SU-DHL-6 (cell line): Measurements from ENCODE around the gene FBXL12.
A peak's percentile ranks its signal among the peaks of the same experiment; 100 is the strongest.

Experiments used
- H2AFZ ChIP-seq: fragments of 200-600 bp; sonication (generic); 2 replicates; pipeline ENCODE4 v1.6.1; 2014; ENCODE audit warnings: low read depth, mild to moderate bottlenecking, moderate library complexity, mixed read lengths, antibody characterized with exemption, low read length; ENCODE audit not compliant: severe bottlenecking
- H3F3A ChIP-seq: fragments of 200-600 bp; shearing (Covaris generic); 2 replicates; pipeline ENCODE4 v1.6.0; 2016; ENCODE audit warnings: antibody characterized with exemption, mild to moderate bottlenecking; ENCODE audit not compliant: insufficient read depth
- H3K27ac ChIP-seq: fragments of 200-600 bp; sonication (generic); 2 replicates; pipeline ENCODE4 v1.5.1; 2016; ENCODE audit warnings: low read depth, mild to moderate bottlenecking, low read length, moderate library complexity, mixed read lengths
- H3K27me3 ChIP-seq: fragments of 200-600 bp; sonication (generic), shearing (Covaris generic); 2 replicates; pipeline ENCODE4 v1.6.0; 2014; ENCODE audit warnings: mild to moderate bottlenecking, low read length
- H3K36me3 ChIP-seq: fragments of 200-600 bp; sonication (generic); 2 replicates; pipeline ENCODE4 v1.6.1; 2014; ENCODE audit warnings: mild to moderate bottlenecking, low read length, mixed read lengths
- H3K4me2 ChIP-seq: fragments of 300-600, 200-600 bp; shearing (Covaris generic), sonication (generic); 2 replicates; pipeline ENCODE4 v1.6.0; 2014; ENCODE audit warnings: low read length, low read depth, mild to moderate bottlenecking; ENCODE audit not compliant: poor library complexity, severe bottlenecking
- H3K4me3 ChIP-seq: fragments of 200-600 bp; sonication (generic); 2 replicates; pipeline ENCODE4 v1.5.1; 2014; ENCODE audit warnings: antibody characterized with exemption, low read length, mild to moderate bottlenecking, mixed read lengths; ENCODE audit not compliant: insufficient read depth, poor library complexity, severe bottlenecking
- H3K79me2 ChIP-seq: fragments of 200-600 bp; sonication (generic); 2 replicates; pipeline ENCODE4 v1.6.1; 2014; ENCODE audit warnings: mild to moderate bottlenecking, low read length, moderate library complexity; ENCODE audit not compliant: insufficient read depth
- H3K9ac ChIP-seq: fragments of 200-600 bp; sonication (generic); 2 replicates; pipeline ENCODE4 v1.7.0; 2014; ENCODE audit warnings: mild to moderate bottlenecking, low read length
- H3K9me2 ChIP-seq: fragments of 200-600 bp; sonication (generic); replicated peaks from 2 replicates; pipeline ENCODE4 v1.6.1; 2014; ENCODE audit warnings: low read length; ENCODE audit not compliant: insufficient read depth
- H3K9me3 ChIP-seq: fragments of 200-600 bp; sonication (generic); 2 replicates; pipeline ENCODE4 v1.6.1; 2014; ENCODE audit warnings: low read length, mixed read lengths; ENCODE audit not compliant: insufficient read depth
- H4K20me1 ChIP-seq: fragments of 200-600 bp; sonication (generic); 2 replicates; pipeline ENCODE4 v1.6.1; 2014; ENCODE audit warnings: low read depth, mild to moderate bottlenecking, antibody characterized with exemption, low read length, moderate library complexity, mixed read lengths
- EZH2phosphoT487 ChIP-seq: fragments of 200-600 bp; sonication (generic), shearing (Covaris generic); conservative IDR thresholded peaks from 2 replicates; pipeline ENCODE4 v1.6.1; 2018; ENCODE audit warnings: mild to moderate bottlenecking, antibody characterized with exemption, low read length, moderate library complexity, mixed read lengths
- TF ChIP-seq, protein P1 (sequence below): fragments of 200-600 bp; sonication (generic); IDR thresholded peaks from one replicate; pipeline ENCODE4 v1.5.1; 2017; ENCODE audit warnings: antibody characterized with exemption, mild to moderate bottlenecking, low read length, moderate library complexity; ENCODE audit not compliant: insufficient read depth, poor library complexity, severe bottlenecking

Gene FBXL12

DNA sequence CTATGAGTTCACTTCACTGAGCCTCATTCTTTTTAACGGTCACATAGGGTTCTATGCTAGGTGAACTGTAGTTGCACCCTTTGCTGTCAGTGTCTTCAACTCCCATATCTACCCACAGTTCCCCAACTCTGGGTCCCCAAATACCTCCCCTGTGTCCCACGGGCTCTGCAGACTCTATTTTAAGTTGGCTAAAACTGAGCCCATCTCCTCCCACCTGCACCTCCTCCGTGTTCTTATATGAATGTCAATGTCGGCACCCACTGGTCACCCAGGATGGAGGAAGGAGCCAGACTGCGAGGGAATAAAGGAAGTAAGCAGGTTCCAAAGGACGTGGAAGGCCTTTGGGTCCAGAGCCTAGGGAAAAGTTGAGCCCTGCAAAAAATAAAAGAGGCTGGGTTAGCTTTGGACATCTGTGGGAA is 15.4 kb upstream of the FBXL12 start:
- Histone ChIP-seq H2AFZ (peak overlapping the region; percentile 20), H3K36me3 (no peaks in the 10 kb centered on the region), H3K9ac (peak overlapping the region; percentile 48), H3K27me3 (no peaks in the 10 kb centered on the region), H3K9me2 (no peaks in the 10 kb centered on the region), H3F3A (peaks cover 6% of the 10 kb centered on the region), H4K20me1 (no peaks in the 10 kb centered on the region), H3K4me2 (peak overlapping the region; percentile 70), H3K9me3 (no peaks in the 10 kb centered on the region), H3K27ac (0 out of 2 replicates have a peak overlapping the region, but pooled peaks have one; percentile 2), H3K4me3 (peak overlapping the region; percentile 61), H3K79me2 (peaks cover 26% of the 10 kb centered on the region; the same call in 1 of the 2 replicates)
- TF ChIP-seq EZH2phosphoT487 = no peak
- TF ChIP-seq, protein P1, sequence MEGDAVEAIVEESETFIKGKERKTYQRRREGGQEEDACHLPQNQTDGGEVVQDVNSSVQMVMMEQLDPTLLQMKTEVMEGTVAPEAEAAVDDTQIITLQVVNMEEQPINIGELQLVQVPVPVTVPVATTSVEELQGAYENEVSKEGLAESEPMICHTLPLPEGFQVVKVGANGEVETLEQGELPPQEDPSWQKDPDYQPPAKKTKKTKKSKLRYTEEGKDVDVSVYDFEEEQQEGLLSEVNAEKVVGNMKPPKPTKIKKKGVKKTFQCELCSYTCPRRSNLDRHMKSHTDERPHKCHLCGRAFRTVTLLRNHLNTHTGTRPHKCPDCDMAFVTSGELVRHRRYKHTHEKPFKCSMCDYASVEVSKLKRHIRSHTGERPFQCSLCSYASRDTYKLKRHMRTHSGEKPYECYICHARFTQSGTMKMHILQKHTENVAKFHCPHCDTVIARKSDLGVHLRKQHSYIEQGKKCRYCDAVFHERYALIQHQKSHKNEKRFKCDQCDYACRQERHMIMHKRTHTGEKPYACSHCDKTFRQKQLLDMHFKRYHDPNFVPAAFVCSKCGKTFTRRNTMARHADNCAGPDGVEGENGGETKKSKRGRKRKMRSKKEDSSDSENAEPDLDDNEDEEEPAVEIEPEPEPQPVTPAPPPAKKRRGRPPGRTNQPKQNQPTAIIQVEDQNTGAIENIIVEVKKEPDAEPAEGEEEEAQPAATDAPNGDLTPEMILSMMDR = no peak

DNA sequence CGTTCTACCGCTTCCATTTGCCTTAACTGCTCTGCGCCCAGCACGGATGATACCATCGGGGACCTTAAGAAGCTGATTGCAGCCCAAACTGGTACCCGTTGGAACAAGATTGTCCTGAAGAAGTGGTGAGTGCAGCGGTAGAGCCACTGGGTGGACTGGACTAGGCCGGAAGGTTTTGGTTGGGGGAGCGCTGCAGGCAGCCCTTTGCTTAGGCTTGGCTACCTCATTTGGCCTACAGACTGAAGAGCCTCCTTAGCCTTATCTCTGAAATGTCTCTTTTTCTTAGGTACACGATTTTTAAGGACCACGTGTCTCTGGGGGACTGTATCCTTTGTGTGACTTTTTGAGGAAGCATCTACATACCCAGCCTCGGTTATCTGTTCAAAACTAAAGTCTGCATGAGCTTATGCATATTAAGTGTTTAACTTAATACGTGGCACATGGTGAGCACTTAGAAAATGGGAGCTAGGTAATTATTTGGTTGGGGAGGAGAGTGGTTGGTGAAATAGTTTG is 9.7 kb upstream of the FBXL12 start:
- peaks cover 44% of the 10 kb centered on the region for H3K79me2 ChIP-seq

DNA sequence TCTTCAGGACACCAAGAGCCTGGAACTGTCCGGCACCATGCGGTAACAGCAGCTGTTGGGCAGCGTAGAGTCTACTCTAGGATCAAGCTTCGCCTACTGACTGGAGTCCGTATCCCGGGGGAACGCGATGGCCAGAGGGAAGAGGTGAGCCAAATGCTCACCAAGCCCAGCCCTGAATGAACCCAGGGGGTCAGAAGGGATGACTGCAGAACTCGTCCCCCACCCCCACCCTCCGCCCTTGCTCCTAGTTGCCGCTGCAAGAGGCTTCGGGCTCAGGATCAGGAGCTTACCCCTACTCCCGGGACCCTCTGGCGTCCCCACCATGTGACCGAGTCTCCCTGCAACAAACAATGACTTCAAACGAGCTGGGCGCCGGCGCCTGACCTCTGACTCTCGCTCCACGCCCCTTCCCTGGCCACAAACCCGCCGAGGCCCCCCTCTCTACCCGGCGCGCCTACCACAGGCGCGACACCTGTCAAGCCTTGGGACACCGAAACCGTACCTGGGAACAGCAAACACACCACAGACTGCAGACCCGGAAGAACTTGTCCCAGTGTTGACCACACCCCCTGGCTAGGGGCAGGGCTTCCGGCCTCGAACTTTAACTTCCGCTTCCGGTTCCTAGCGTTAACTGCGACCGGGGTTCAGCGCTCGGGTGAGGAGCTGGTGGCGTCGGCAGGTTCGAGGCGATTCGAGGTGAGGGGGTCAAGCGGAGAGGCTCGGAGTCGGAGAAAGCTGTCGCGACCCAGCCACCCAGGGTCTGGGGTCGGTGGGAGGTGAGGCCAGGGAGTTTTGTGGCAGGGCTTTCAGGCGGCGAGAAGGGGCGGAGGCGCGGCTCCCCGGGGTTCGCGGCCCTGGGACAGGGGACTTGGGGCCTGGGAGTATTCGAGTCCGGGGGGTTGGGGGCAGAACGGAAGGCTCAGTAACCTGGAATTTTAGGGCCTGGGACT is 8.7 kb upstream of the FBXL12 start, which contains the start of gene UBL5:
Gene UBL5, plus strand, starts transcription at position 630 of the 950 bp plus-strand sequence. CDS start 420 bp downstream, outside the sequence.
- Histone ChIP-seq H3K79me2 (peaks cover 44% of the 10 kb centered on the region), H3K27ac (peak within 1 kb of the TSS; percentile 44), H4K20me1 (no peaks in the 10 kb centered on the region), H3K4me3 (peak within 1 kb of the TSS; percentile 85), H2AFZ (peak within 1 kb of the TSS; percentile 37), H3F3A (no peaks in the 10 kb centered on the region), H3K36me3 (no peaks in the 10 kb centered on the region), H3K4me2 (peak within 1 kb of the TSS; percentile 82), H3K9me2 (no peaks in the 10 kb centered on the region), H3K27me3 (no peaks in the 10 kb centered on the region), H3K9ac (peak within 1 kb of the TSS; percentile 75), H3K9me3 (no peaks in the 10 kb centered on the region)
- TF ChIP-seq, protein P1 = no peak
- TF ChIP-seq EZH2phosphoT487 = no peak

More for the DNA sequence above, 9.7 kb upstream of the FBXL12 start:
- no peaks in the 10 kb centered on the region for H3K9me2 ChIP-seq
- H2AFZ ChIP-seq = no peak overlapping the region
- no peak for TF ChIP-seq EZH2phosphoT487
- H3K9me3 ChIP-seq = no peaks in the 10 kb centered on the region
- H3K4me2 ChIP-seq = peak overlapping the region; percentile 82
- no peaks in the 10 kb centered on the region for H3F3A ChIP-seq
- no peaks in the 10 kb centered on the region for H3K27me3 ChIP-seq
- peak overlapping the region; percentile 85 for H3K4me3 ChIP-seq
- no peak overlapping the region for H3K27ac ChIP-seq
- no peaks in the 10 kb centered on the region for H4K20me1 ChIP-seq
- no peaks in the 10 kb centered on the region for H3K36me3 ChIP-seq
- H3K9ac ChIP-seq = peak overlapping the region; percentile 75
